ENCODE data around the gene DLX4.

DLX4 gene

GRCh38 chr17:49987290-49987585 lies 18.2 kb downstream of the DLX4 start:
- no peak for DNase-seq

- DNase-seq: peak in 3 of 51 donors; percentile 20 to 24 (median 22)
Measured at GRCh38 chr17:49987681-49988441, 18.9 kb downstream of the DLX4 start.

- no peak for DNase-seq
Measured at GRCh38 chr17:49989518-49989880, 20.5 kb downstream of the DLX4 start.

GRCh38 chr17:49990331-49990730 lies 21.3 kb downstream of the DLX4 start:
- DNase-seq: no peak

- DNase-seq: no peak
Measured at GRCh38 chr17:49990921-49991320, 21.9 kb downstream of the DLX4 start.

GRCh38 chr17:49991409-49991808 lies 22.4 kb downstream of the DLX4 start:
- DNase-seq: no peak

- no peak for DNase-seq
Measured at GRCh38 chr17:49992191-49992932, 23.4 kb downstream of the DLX4 start.

- DNase-seq: no peak
Measured at GRCh38 chr17:49992933-49993422, 24.0 kb downstream of the DLX4 start.

GRCh38 chr17:49993423-49994060 lies 24.6 kb downstream of the DLX4 start:
- DNase-seq: no peak

GRCh38 chr17:49994085-49995054 lies 25.4 kb downstream of the DLX4 start:
- no peak for DNase-seq

GRCh38 chr17:49995055-49995738 lies 26.2 kb downstream of the DLX4 start, which contains the start of gene DLX3:
Gene DLX3, minus strand, starts transcription at chr17:49995224. Its CDS starts 226 bp downstream, at chr17:49994998.
- peak in 9 of 51 donors; percentile 5 to 25 (median 14) for DNase-seq

GRCh38 chr17:49996121-49996494 lies 27.1 kb downstream of the DLX4 start:
- no peak for DNase-seq

- DNase-seq: peak in 22 of 51 donors; percentile 3 to 63 (median 13)
Measured at GRCh38 chr17:49996495-49997300, 27.7 kb downstream of the DLX4 start.

- no peak for DNase-seq
Measured at GRCh38 chr17:49997301-49997650, 28.3 kb downstream of the DLX4 start.

- DNase-seq: peak in 44 of 51 donors; percentile 8 to 76 (median 46)
Measured at GRCh38 chr17:49997773-49998703, 29.0 kb downstream of the DLX4 start.

- DNase-seq: no peak
Measured at GRCh38 chr17:49998836-49999511, 30.0 kb downstream of the DLX4 start.

GRCh38 chr17:50003911-50004310 lies 34.9 kb downstream of the DLX4 start:
- DNase-seq: no peak

- DNase-seq: no peak
Measured at GRCh38 chr17:50009282-50009681, 40.3 kb downstream of the DLX4 start.
